K562 (cell line): ENCODE results near the gene JAKMIP1. TPM values are rescaled to one million over a fixed set of nuclear protein-coding genes. Genes with fewer than 3 reads are reported as not detected.

ENCODE experiments used
- ATAC-seq: fragments of 200-7000 bp; cut with Tn5 transposase; 3 replicates; pipeline ENCODE4 v1.9.1; 2020; ENCODE audit warnings: moderate library complexity
- BruUV-seq: library from RNA; stranded (reverse); fragments of 400-500 nt; replicated peaks from 2 replicates; lab custom pipeline; 2021; lab: Mats Ljungman, UMichigan
- CTCF ChIA-PET: fragments of 300-600 bp; formaldehyde crosslinking; extraction: SDS; loops from one replicate; lab custom pipeline; 2021; ENCODE audit warnings: low intra/inter-chr PET ratio; lab: Yijun Ruan, JAX
- POLR2A ChIA-PET: fragments of 300-600, 350-650 bp; sonication (Branson Sonifier 250); formaldehyde crosslinking; extraction: SDS; loops from one replicate; lab custom pipeline; 2021; ENCODE audit warnings: antibody characterized with exemption, inconsistent platforms; lab: Yijun Ruan, JAX
- DNase-seq, 4 experiments: peaks; one replicate each; pipeline versions ENCODE4 v3.0.0 to v3.0.0-alpha.2; 2011 to 2018; ENCODE audit warnings: low spot score in 3 of 4, mixed read lengths in 3 of 4; ENCODE audit errors: extremely low read depth in 1 of 4
- FAIRE-seq: peaks from 2 replicates; lab custom pipeline; 2011; peaks lifted over from hg19 to GRCh38; lab: Jason Lieb, UNC
- H2AFZ ChIP-seq: 2 replicates; pipeline ENCODE4 v1.6.0; 2011; ENCODE audit warnings: low read depth, low read length, control low read depth, inconsistent platforms
- H3K27ac ChIP-seq: fragments of 200-600 bp; 3 replicates; pipeline ENCODE4 v1.8.0; 2011; ENCODE audit warnings: low read depth, mild to moderate bottlenecking, control low read depth, inconsistent platforms, low read length, moderate library complexity, mixed read lengths; ENCODE audit errors: extremely low read depth
- H3K27me3 ChIP-seq, 2 experiments: fragments of 300-600 bp in 1 of 2; 2 replicates in 1 of 2; 3 replicates in 1 of 2; pipeline versions ENCODE4 v1.6.0 to v1.8.0; 2011; ENCODE audit warnings: inconsistent platforms in 2 of 2, low read length in 2 of 2, mild to moderate bottlenecking in 1 of 2, mixed read lengths in 1 of 2, moderate library complexity in 1 of 2; ENCODE audit not compliant: control insufficient read depth in 2 of 2, insufficient read depth in 2 of 2
- H3K36me3 ChIP-seq: fragments of 300-600 bp; 3 replicates; pipeline ENCODE4 v1.8.0; 2011; ENCODE audit warnings: mild to moderate bottlenecking, low read length, inconsistent platforms; ENCODE audit not compliant: control insufficient read depth, insufficient read depth
- H3K4me1 ChIP-seq, 2 experiments: fragments of 200-600 bp in 1 of 2; replicated peaks in 1 of 2; 2 replicates in 1 of 2; 3 replicates in 1 of 2; pipeline versions ENCODE4 v1.5.1 to v1.8.0; 2011; ENCODE audit warnings: inconsistent platforms in 2 of 2, low read length in 2 of 2, mild to moderate bottlenecking in 1 of 2, mixed read lengths in 1 of 2, moderate library complexity in 1 of 2; ENCODE audit not compliant: control insufficient read depth in 2 of 2, insufficient read depth in 2 of 2
- H3K4me2 ChIP-seq: 2 replicates; pipeline ENCODE4 v1.6.1; 2011; ENCODE audit warnings: low read length, control low read depth, inconsistent platforms, mixed read lengths; ENCODE audit not compliant: insufficient read depth
- H3K4me3 ChIP-seq: fragments of 200-600 bp; sonication (generic), shearing (Covaris generic); 2 replicates; pipeline ENCODE4 v1.5.1; 2016; ENCODE audit warnings: control low read depth, inconsistent platforms
- H3K79me2 ChIP-seq: fragments of 200-600 bp; 3 replicates; pipeline ENCODE4 v1.8.0; 2011; ENCODE audit warnings: low read length, inconsistent platforms; ENCODE audit not compliant: control insufficient read depth, insufficient read depth
- H3K9ac ChIP-seq, 2 experiments: 2 replicates each; pipeline versions ENCODE4 v1.6.0 to v1.6.1; 2011; ENCODE audit warnings: low read depth in 2 of 2, low read length in 2 of 2, control low read depth in 1 of 2, inconsistent platforms in 1 of 2, mild to moderate bottlenecking in 1 of 2, mixed read lengths in 1 of 2; ENCODE audit not compliant: insufficient read depth in 1 of 2
- H3K9me1 ChIP-seq: one replicate; pipeline ENCODE4 v1.6.0; 2011; ENCODE audit warnings: inconsistent platforms, mild to moderate bottlenecking, low read length, moderate library complexity; ENCODE audit not compliant: control insufficient read depth, insufficient read depth
- H3K9me3 ChIP-seq: replicated peaks from 2 replicates; pipeline ENCODE4 v1.5.1; 2011; ENCODE audit warnings: low read depth, low read length, inconsistent platforms; ENCODE audit not compliant: control insufficient read depth, insufficient read depth
- H4K20me1 ChIP-seq: replicated peaks from 2 replicates; pipeline ENCODE4 v1.6.1; 2011; ENCODE audit warnings: low read length, inconsistent platforms, mixed read lengths; ENCODE audit not compliant: control insufficient read depth, insufficient read depth
- CBFA2T2 ChIP-seq: fragments of 450-650 bp; conservative IDR thresholded peaks from 2 replicates; pipeline ENCODE4 v1.6.1; 2017; ENCODE audit warnings: mild to moderate bottlenecking
- FOSL1 ChIP-seq: fragments of 200-800 bp; sonication (Bioruptor generic); conservative IDR thresholded peaks from 2 replicates; pipeline ENCODE4 v1.6.1; 2016; ENCODE audit warnings: missing genetic modification characterization, missing compliant biosample characterization
- FOXP4 ChIP-seq: sonication (generic); formaldehyde crosslinking; IDR thresholded peaks from 2 replicates; pipeline ENCODE4 v1.8.0; 2022; ENCODE audit warnings: mild to moderate bottlenecking, missing genetic modification reagents, borderline replicate concordance
- MLLT1 ChIP-seq, 2 experiments: fragments of 450-650 bp; IDR thresholded peaks; 2 replicates each; pipeline ENCODE4 v1.6.1; 2016
- PKNOX1 ChIP-seq: fragments of 450-650 bp; IDR thresholded peaks from 2 replicates; pipeline ENCODE4 v1.6.1; 2016
- ZNF184 ChIP-seq: sonication (generic); formaldehyde crosslinking; IDR thresholded peaks from 2 replicates; pipeline ENCODE4 v1.5.0; 2020; ENCODE audit warnings: missing genetic modification reagents
- ZNF318 ChIP-seq, 2 experiments: fragments of 450-650 bp; IDR thresholded peaks; 2 replicates each; pipeline ENCODE4 v1.6.1; 2016; ENCODE audit warnings: mild to moderate bottlenecking in 2 of 2, borderline replicate concordance in 1 of 2, low read depth in 1 of 2, moderate library complexity in 1 of 2
- WGBS: fragments of 100-300 bp; shearing (Covaris generic); methylation state at CpG from one replicate; pipeline ENCODE4 v1.1.6; 2016; ENCODE audit warnings: low coverage, mixed read lengths; ENCODE audit not compliant: insufficient coverage; ENCODE audit errors: missing lambda C conversion rate; 5-methylcytosine and 5-hydroxymethylcytosine counted together
- in situ Hi-C: fragments of 300-500 bp; cut with MboI; formaldehyde crosslinking; loops from 4 replicates; pipeline ENCODE4 v1.15.0; 2018; ENCODE audit warnings: inconsistent platforms, mixed read lengths
- intact Hi-C: fragments of 100-400 bp; cut with micrococcal nuclease; formaldehyde crosslinking; loops from 2 replicates; pipeline ENCODE4 v1.14.2; 2022
- polyA plus RNA-seq, 8 experiments: library from polyadenylated mRNA; depleted of rRNA in 4 of 8; stranded (reverse) in 5 of 8; unstranded in 3 of 8; fragments of >200 nt; fragmentation: Nextera tagmentation in 2 of 8; fragmentation: Illumina TruSeq in 1 of 8; extraction: Ambion mirVana in 2 of 8; extraction: Trizol in 1 of 8; gene quantifications; 2 replicates each; pipeline versions ENCODE4 v1.2.1 to v1.2.3, GENCODE V29; 2011 to 2014; ENCODE audit warnings: inconsistent platforms in 1 of 8, missing spikeins in 1 of 8
- total RNA-seq, 7 experiments: library from RNA; depleted of rRNA in 6 of 7; stranded (reverse); fragments of >200 nt in 6 of 7; fragmentation: Illumina TruSeq in 2 of 7; extraction: Trizol in 2 of 7; gene quantifications; 2 replicates each; pipeline versions ENCODE4 v1.2.1 to v1.2.3, GENCODE V29; 2011 to 2021; ENCODE audit warnings: low replicate concordance in 1 of 7

The JAKMIP1 gene
- total and polyA plus RNA-seq, 9 of the 15 experiments (the other 6 are each of a cell fraction or from before 2014, with no cell fraction given): not detected

GRCh38 chr4:5999830-6000365 lies 200.5 kb downstream of the JAKMIP1 start:
- Histone ChIP-seq H3K9me1 (no peaks in the 10 kb centered on the region), H3K79me2 (no peaks in the 10 kb centered on the region), H3K4me1 (no peaks in the 10 kb centered on the region), H3K27me3 (no peaks in the 10 kb centered on the region; a peak in 2 of 5 replicates), H3K9ac (no peak overlapping the region), H2AFZ (no peak overlapping the region), H3K36me3 (no peaks in the 10 kb centered on the region), H3K4me2 (no peak overlapping the region), H3K4me3 (no peak overlapping the region), H3K27ac (no peak overlapping the region), H4K20me1 (no peaks in the 10 kb centered on the region; the same call in 1 of the 2 replicates), H3K9me3 (peaks cover 3% of the 10 kb centered on the region; the same call in 1 of the 2 replicates)
- in situ Hi-C loops: loop anchor here (5.0 kb wide), 1 partner anchor 327 kb away; no protein-coding TSS in a partner anchor
- WGBS: 0% methylated on average over 9 of the region's 9 CpGs
- FAIRE-seq (no peak), ATAC-seq (no peak), DNase-seq (no peak)
- BruUV-seq: no TSS peak
- intact Hi-C loops: loop anchor here (2.0 to 5.0 kb wide), 2 partner anchors 252 to 327 kb away; no protein-coding TSS in a partner anchor
- ChIA-PET CTCF (no interaction called here), POLR2A (interaction anchor here (0.6 kb wide), 1 partner anchor 33 kb away, joined by 3 read pairs; no protein-coding TSS in a partner anchor)
- TF ChIP-seq MLLT1 (IDR thresholded peaks at IDR 0.05) (no peak), ZNF318 (IDR thresholded peaks at IDR 0.05; ENCODE audit: borderline replicate concordance in 1 of 2, low read depth in 1 of 2) (no peak), PKNOX1 (no peak), ZNF184 (CRISPR knock-in tag) (no peak), FOXP4 (CRISPR knock-in tag) (no peak), CBFA2T2 (no peak), FOSL1 (no peak)
